Right cardiac atrium (tissue), 5 donors: ENCODE results near the gene SLC38A2. TPM values are rescaled to one million over a fixed set of nuclear protein-coding genes. Genes with fewer than 3 reads are reported as not detected.

ENCODE experiments used
- ATAC-seq, 2 donors: fragments of 200-7000 bp; cut with Tn5 transposase; one replicate each; pipeline versions ENCODE4 v1.8.0 to v1.9.1; 2020; ENCODE audit warnings: moderate library complexity in 2 of 2, mild to moderate bottlenecking in 1 of 2
- DNase-seq, 3 donors: peaks; one replicate each; pipeline ENCODE4 v3.0.0-alpha.2; 2020
- H3K27ac ChIP-seq: one replicate; pipeline ENCODE4 v1.5.1; 2013; ENCODE audit warnings: mild to moderate bottlenecking, low read length, control low read depth, moderate library complexity
- H3K27me3 ChIP-seq: one replicate; pipeline ENCODE4 v1.6.1; 2013; ENCODE audit not compliant: control insufficient read depth, insufficient read depth
- H3K4me1 ChIP-seq: one replicate; pipeline ENCODE4 v1.6.1; 2013; ENCODE audit warnings: low read length; ENCODE audit not compliant: control insufficient read depth, insufficient read depth
- H3K4me3 ChIP-seq: one replicate; pipeline ENCODE4 v1.5.1; 2013; ENCODE audit warnings: low read length, control low read depth
- H3K9me3 ChIP-seq: one replicate; pipeline ENCODE4 v1.6.1; 2013; ENCODE audit warnings: low read length; ENCODE audit not compliant: control insufficient read depth
- WGBS: extraction: QIAGEN DNeasy Blood & Tissue Kit; methylation state at CpG from one replicate; pipeline ENCODE4 v1.1.7; 2013; 5-methylcytosine and 5-hydroxymethylcytosine counted together
- intact Hi-C, 4 donors: fragments of 100-400 bp; cut with DNase I; formaldehyde crosslinking; loops; one replicate each; pipeline versions ENCODE4 v1.11.0 to v1.14.0; 2022 to 2023
- polyA plus RNA-seq: library from polyadenylated mRNA; stranded (reverse); fragments of 200-250 nt; gene quantifications from one replicate; pipeline ENCODE4 v1.2.3, GENCODE V29; 2013
- total RNA-seq, 4 donors: library from RNA; stranded (reverse); fragmentation: NEBNext Ultra II Directional; extraction: Animal tissue kit (Norgen Biotek cat#: 25700); gene quantifications; one replicate each; pipeline ENCODE4 v1.2.1, GENCODE V29; 2021
- donor health status: healthy with polysubstance abuse.
- donor health status: DM: no; HTN: yes; CAD: no.
- donor health status: DM: no; HTN: no; CAD: no.
- donor health status: DM: no; HTN: yes; CAD: no; lungs with severe emphysema.
- donor health status: DM: yes; HTN: yes; CAD: no.

Gene SLC38A2
- total and polyA plus RNA-seq, 5 donors: 69.5 to 143 (median 104) TPM

- no peak for ATAC-seq
- intact Hi-C loops: loop anchor here in 1 of 4 donors (10.0 kb wide), 1 partner anchor 80 kb away; no protein-coding TSS in a partner anchor
- peak overlapping the region; percentile 99 for H3K27ac ChIP-seq
- no peaks in the 10 kb centered on the region for H3K27me3 ChIP-seq
- peak overlapping the region; percentile 60 for H3K4me3 ChIP-seq
- peaks cover 10% of the 10 kb centered on the region for H3K4me1 ChIP-seq
- H3K9me3 ChIP-seq: peaks cover 2% of the 10 kb centered on the region
- WGBS: 68% methylated on average over 9 of the region's 9 CpGs
- no peak for DNase-seq
These were observed 12.1 kb upstream of the SLC38A2 start for GRCh38 chr12:46384451-46385309.

GRCh38 chr12:46383654-46384450 is 11.3 kb upstream of the SLC38A2 start:
- WGBS: under 1% methylated on average over 47 of the region's 47 CpGs
- Histone ChIP-seq H3K4me3 (peak overlapping the region; percentile 60), H3K27ac (peak overlapping the region; percentile 99), H3K9me3 (peaks cover 2% of the 10 kb centered on the region), H3K27me3 (no peaks in the 10 kb centered on the region), H3K4me1 (peaks cover 10% of the 10 kb centered on the region)
- intact Hi-C loops: loop anchor here in 1 of 4 donors (10.0 kb wide), 1 partner anchor 81 kb away; no protein-coding TSS in a partner anchor
- DNase-seq (peak; percentile 96 to 99 (median 98)), ATAC-seq (peak; percentile 94 to 95)

- H3K4me1 ChIP-seq: peaks cover 10% of the 10 kb centered on the region
- ATAC-seq: peak; percentile 95 to 96
- WGBS: under 1% methylated on average over 73 of the region's 74 CpGs
- peak overlapping the region; percentile 60 for H3K4me3 ChIP-seq
- intact Hi-C loops: loop anchor here in 1 of 4 donors (10.0 kb wide), 1 partner anchor 82 kb away; no protein-coding TSS in a partner anchor
- H3K27ac ChIP-seq: peak overlapping the region; percentile 99
- H3K27me3 ChIP-seq: no peaks in the 10 kb centered on the region
- DNase-seq: peak; percentile 97 to 99 (median 99)
- H3K9me3 ChIP-seq: peaks cover 2% of the 10 kb centered on the region
These were observed 10.5 kb upstream of the SLC38A2 start for GRCh38 chr12:46382964-46383653.

GRCh38 chr12:46382408-46382963 is 9.9 kb upstream of the SLC38A2 start:
- Histone ChIP-seq H3K27me3 (no peaks in the 10 kb centered on the region), H3K27ac (peak overlapping the region; percentile 97), H3K4me1 (peaks cover 5% of the 10 kb centered on the region), H3K4me3 (peak overlapping the region; percentile 60), H3K9me3 (peaks cover 2% of the 10 kb centered on the region)
- 57% methylated on average over 16 of the region's 16 CpGs for WGBS
- DNase-seq: peak in 2 of 3 donors; percentile 51 to 60
- no peak for ATAC-seq
- intact Hi-C loops: loop anchor here in 1 of 4 donors (10.0 kb wide), 1 partner anchor 82 kb away; no protein-coding TSS in a partner anchor

GRCh38 chr12:46380881-46381280 is 8.3 kb upstream of the SLC38A2 start:
- no peak overlapping the region for H3K4me3 ChIP-seq
- no peak overlapping the region for H3K27ac ChIP-seq
- peaks cover 3% of the 10 kb centered on the region for H3K4me1 ChIP-seq
- ATAC-seq: no peak
- no peak for DNase-seq
- 52% methylated on average over 1 of the region's 1 CpG for WGBS
- peaks cover 2% of the 10 kb centered on the region for H3K9me3 ChIP-seq
- intact Hi-C loops: loop anchor here in 1 of 4 donors (10.0 kb wide), 1 partner anchor 84 kb away; no protein-coding TSS in a partner anchor
- H3K27me3 ChIP-seq: no peaks in the 10 kb centered on the region

GRCh38 chr12:46380022-46380796 is 7.6 kb upstream of the SLC38A2 start:
- H3K4me1 ChIP-seq: no peaks in the 10 kb centered on the region
- no peak for ATAC-seq
- DNase-seq: no peak
- H3K27ac ChIP-seq: no peak overlapping the region
- intact Hi-C loops: loop anchor here in 1 of 4 donors (10.0 kb wide), 1 partner anchor 85 kb away; no protein-coding TSS in a partner anchor
- H3K9me3 ChIP-seq: peaks cover 2% of the 10 kb centered on the region
- H3K4me3 ChIP-seq: no peak overlapping the region
- 86% methylated on average over 3 of the region's 3 CpGs for WGBS
- no peaks in the 10 kb centered on the region for H3K27me3 ChIP-seq

GRCh38 chr12:46379352-46379751 is 6.8 kb upstream of the SLC38A2 start:
- no peak for DNase-seq
- H3K27me3 ChIP-seq: no peaks in the 10 kb centered on the region
- WGBS: 54% methylated on average over 3 of the region's 3 CpGs
- H3K9me3 ChIP-seq: peaks cover 2% of the 10 kb centered on the region
- intact Hi-C loops: loop anchor here in 1 of 4 donors (10.0 kb wide), 1 partner anchor 275 kb away; no protein-coding TSS in a partner anchor
- no peak overlapping the region for H3K4me3 ChIP-seq
- H3K4me1 ChIP-seq: no peaks in the 10 kb centered on the region
- no peak for ATAC-seq
- H3K27ac ChIP-seq: no peak overlapping the region

GRCh38 chr12:46378530-46378929 is 6.0 kb upstream of the SLC38A2 start:
- no peaks in the 10 kb centered on the region for H3K27me3 ChIP-seq
- peaks cover 2% of the 10 kb centered on the region for H3K9me3 ChIP-seq
- DNase-seq (no peak), ATAC-seq (no peak)
- no peak overlapping the region for H3K27ac ChIP-seq
- H3K4me1 ChIP-seq: peaks cover 4% of the 10 kb centered on the region
- no peak overlapping the region for H3K4me3 ChIP-seq
- intact Hi-C loops: loop anchor here in 1 of 4 donors (10.0 kb wide), 1 partner anchor 276 kb away; no protein-coding TSS in a partner anchor
- WGBS: 98% methylated on average over 1 of the region's 1 CpG

GRCh38 chr12:46377678-46378077 is 5.1 kb upstream of the SLC38A2 start:
- DNase-seq (no peak), ATAC-seq (no peak)
- Histone ChIP-seq H3K4me1 (peaks cover 4% of the 10 kb centered on the region), H3K9me3 (peaks cover 2% of the 10 kb centered on the region), H3K4me3 (no peak overlapping the region), H3K27ac (no peak overlapping the region), H3K27me3 (no peaks in the 10 kb centered on the region)
- intact Hi-C loops: loop anchor here in 1 of 4 donors (10.0 kb wide), 1 partner anchor 277 kb away; no protein-coding TSS in a partner anchor
- 80% methylated on average over 3 of the region's 3 CpGs for WGBS
